ENCODE results near the gene SKP1.

DNA sequence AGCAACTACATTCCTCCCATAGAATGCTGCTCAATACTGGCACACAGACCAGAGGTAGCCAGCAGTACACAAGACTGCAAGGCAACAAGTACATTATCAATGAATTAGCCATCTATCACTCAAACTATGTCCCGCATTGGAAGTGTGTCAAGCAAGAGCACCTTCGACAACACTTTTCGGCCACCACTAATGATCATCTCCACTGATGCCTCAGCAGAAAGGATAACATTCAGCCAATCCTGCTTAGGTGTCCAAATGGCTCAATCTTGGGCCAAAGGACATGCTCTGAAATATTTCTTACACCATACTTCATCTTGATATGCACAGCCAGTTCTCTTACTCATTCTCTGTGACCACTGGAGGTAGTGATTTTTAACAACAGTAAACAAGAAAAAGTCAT, 25.0 kb downstream of the SKP1 start:
- TF ChIP-seq, protein P1, sequence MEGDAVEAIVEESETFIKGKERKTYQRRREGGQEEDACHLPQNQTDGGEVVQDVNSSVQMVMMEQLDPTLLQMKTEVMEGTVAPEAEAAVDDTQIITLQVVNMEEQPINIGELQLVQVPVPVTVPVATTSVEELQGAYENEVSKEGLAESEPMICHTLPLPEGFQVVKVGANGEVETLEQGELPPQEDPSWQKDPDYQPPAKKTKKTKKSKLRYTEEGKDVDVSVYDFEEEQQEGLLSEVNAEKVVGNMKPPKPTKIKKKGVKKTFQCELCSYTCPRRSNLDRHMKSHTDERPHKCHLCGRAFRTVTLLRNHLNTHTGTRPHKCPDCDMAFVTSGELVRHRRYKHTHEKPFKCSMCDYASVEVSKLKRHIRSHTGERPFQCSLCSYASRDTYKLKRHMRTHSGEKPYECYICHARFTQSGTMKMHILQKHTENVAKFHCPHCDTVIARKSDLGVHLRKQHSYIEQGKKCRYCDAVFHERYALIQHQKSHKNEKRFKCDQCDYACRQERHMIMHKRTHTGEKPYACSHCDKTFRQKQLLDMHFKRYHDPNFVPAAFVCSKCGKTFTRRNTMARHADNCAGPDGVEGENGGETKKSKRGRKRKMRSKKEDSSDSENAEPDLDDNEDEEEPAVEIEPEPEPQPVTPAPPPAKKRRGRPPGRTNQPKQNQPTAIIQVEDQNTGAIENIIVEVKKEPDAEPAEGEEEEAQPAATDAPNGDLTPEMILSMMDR (IDR thresholded peaks at IDR 0.05; ENCODE audit: low read length), result no peak
- TF ChIP-seq EZH2 (optimal IDR thresholded peaks at IDR 0.05; ENCODE audit: low read depth, low read length), result no peak

Data from MM.1S (cell line).